ENCODE data around the gene TSPAN8. TPM values are rescaled to one million over a fixed set of nuclear protein-coding genes. Genes with fewer than 3 reads are reported as not detected.

Gene TSPAN8
- total RNA-seq, 1 donor from 2014 or later = 0.42 TPM

DNA sequence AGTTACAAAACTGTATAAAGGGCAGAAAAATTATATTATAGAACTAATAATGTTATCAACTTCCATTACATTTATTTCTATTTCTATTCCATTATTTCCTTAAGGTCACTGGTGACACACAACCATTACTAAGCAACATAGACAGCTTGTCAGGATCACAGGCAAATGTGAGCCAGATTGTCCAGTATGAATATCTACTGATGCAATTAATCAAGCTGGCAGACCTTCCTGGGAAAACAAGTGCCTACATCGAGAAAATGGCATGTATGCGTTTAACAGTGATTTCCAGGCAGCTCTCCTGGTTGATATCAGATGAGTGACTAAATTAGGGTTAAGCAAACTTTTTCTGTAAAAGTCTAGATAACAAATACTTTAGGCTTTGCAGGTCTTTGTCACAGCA, 36.9 kb upstream of the TSPAN8 start:
- Histone ChIP-seq H3K27me3 (ENCODE audit: control insufficient read depth, insufficient read depth, low read length) (no peaks in the 10 kb centered on the region), H3K4me3 (ENCODE audit: low read depth, low read length) (no peak overlapping the region), H3K36me3 (ENCODE audit: control insufficient read depth, insufficient read depth, low read length) (no peaks in the 10 kb centered on the region)
- DNase-seq (ENCODE audit: low read depth) = no peak
- TF ChIP-seq, protein P1, sequence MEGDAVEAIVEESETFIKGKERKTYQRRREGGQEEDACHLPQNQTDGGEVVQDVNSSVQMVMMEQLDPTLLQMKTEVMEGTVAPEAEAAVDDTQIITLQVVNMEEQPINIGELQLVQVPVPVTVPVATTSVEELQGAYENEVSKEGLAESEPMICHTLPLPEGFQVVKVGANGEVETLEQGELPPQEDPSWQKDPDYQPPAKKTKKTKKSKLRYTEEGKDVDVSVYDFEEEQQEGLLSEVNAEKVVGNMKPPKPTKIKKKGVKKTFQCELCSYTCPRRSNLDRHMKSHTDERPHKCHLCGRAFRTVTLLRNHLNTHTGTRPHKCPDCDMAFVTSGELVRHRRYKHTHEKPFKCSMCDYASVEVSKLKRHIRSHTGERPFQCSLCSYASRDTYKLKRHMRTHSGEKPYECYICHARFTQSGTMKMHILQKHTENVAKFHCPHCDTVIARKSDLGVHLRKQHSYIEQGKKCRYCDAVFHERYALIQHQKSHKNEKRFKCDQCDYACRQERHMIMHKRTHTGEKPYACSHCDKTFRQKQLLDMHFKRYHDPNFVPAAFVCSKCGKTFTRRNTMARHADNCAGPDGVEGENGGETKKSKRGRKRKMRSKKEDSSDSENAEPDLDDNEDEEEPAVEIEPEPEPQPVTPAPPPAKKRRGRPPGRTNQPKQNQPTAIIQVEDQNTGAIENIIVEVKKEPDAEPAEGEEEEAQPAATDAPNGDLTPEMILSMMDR (IDR thresholded peaks at IDR 0.05; ENCODE audit: insufficient read depth, low read length, poor library complexity, severe bottlenecking) = no peak

DNA sequence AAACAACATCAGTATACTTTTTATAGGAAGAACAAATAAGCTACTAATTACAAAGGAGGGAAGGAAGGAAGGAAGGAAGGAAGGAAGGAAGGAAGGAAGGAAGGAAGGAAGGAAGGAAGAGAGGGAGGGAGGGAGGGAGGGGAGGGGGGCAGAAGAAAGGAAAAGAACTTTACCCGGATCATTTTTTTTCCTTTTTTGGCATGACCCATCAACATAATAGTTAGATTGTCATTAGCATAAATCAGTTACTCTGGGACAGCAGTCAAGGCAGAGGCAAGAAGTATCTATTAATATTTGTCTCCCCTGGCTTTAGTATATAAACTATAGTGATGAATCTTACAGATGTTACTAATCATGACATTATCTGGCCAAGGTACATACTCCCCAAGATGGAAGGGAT, 35.2 kb upstream of the TSPAN8 start:
- DNase-seq (ENCODE audit: low read depth) = no peak
- TF ChIP-seq, protein P1 (IDR thresholded peaks at IDR 0.05; ENCODE audit: insufficient read depth, low read length, poor library complexity, severe bottlenecking) = no peak
- Histone ChIP-seq H3K27me3 (ENCODE audit: control insufficient read depth, insufficient read depth, low read length) (no peaks in the 10 kb centered on the region), H3K36me3 (ENCODE audit: control insufficient read depth, insufficient read depth, low read length) (no peaks in the 10 kb centered on the region), H3K4me3 (ENCODE audit: low read depth, low read length) (no peak overlapping the region)

DNA sequence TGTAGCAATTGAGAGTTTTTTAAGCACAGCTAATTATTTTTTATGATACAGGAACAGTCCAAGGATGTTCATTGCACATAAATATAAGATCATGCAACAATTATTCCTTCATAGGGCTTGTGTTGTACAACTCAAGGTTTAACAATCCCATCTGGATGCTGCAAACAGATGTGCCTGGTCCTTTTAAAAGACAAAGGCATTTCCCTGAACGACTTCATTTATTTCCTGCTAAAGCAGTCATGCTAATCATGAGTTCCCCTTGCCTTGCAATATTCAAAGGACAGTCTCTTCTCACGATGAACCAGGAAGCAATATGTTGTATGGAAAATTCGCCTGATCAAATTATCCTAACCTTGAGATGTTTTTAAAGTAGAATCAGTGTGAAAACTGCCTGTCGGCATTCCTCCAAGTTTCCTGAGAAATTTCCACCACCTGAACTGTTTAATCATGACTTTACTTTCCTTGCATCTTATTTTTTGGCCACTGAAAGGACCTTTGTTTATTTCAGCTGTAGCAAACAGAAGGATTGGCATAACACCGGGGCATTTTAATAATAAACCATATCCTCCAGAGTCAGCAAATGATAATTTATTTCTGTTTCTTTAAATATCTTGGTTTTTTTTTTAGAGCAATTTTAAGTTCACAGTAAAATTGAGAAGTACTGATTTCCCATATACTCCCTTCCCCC, 33.9 kb upstream of the TSPAN8 start:
- Histone ChIP-seq H3K4me3 (ENCODE audit: low read depth, low read length) (no peak overlapping the region), H3K36me3 (ENCODE audit: control insufficient read depth, insufficient read depth, low read length) (no peaks in the 10 kb centered on the region), H3K27me3 (ENCODE audit: control insufficient read depth, insufficient read depth, low read length) (no peaks in the 10 kb centered on the region)
- TF ChIP-seq, protein P1 (IDR thresholded peaks at IDR 0.05; ENCODE audit: insufficient read depth, low read length, poor library complexity, severe bottlenecking) = no peak
- DNase-seq (ENCODE audit: low read depth) = no peak

DNA sequence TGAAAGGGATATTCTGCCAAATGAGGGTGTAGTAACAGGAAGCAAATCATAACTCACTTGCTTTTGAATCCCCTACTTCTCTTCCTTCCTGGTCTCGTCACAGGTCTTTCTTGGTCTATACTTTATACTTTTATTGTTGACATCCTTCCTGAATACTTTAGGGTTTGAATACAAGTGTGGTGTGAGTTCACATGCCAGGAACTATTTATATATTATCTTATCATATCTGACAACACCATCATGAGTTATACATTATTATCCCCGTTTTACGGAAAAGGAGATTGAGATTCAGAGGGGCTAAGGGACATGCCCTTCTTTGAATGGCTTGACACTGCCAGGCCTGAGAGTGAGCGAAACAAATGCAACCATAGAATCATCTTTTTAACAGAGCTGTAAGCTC, 33.0 kb upstream of the TSPAN8 start:
- Histone ChIP-seq H3K27me3 (ENCODE audit: control insufficient read depth, insufficient read depth, low read length) (no peaks in the 10 kb centered on the region), H3K36me3 (ENCODE audit: control insufficient read depth, insufficient read depth, low read length) (no peaks in the 10 kb centered on the region), H3K4me3 (ENCODE audit: low read depth, low read length) (no peak overlapping the region)
- TF ChIP-seq, protein P1 (IDR thresholded peaks at IDR 0.05; ENCODE audit: insufficient read depth, low read length, poor library complexity, severe bottlenecking) = no peak
- no peak for DNase-seq (ENCODE audit: low read depth)

DNA sequence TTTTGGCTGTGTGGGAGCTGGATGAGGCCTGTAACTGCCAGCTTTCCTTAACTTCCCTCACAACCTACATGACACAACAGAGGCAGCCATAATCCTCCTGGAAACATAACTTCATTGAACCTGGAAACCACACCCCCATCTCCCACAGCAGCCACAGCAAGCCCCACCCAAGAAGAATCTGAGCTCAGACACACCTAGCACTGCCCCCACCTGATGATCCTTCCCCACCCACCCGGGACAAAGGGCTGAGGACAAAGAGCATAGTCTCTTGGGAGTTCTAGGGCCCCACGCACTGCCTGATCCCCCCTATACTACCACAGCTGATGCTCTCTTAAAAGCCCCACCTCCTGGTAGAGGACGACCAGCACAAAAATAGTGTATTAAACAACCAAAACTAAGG, 29.6 kb upstream of the TSPAN8 start:
- Histone ChIP-seq H3K36me3 (ENCODE audit: control insufficient read depth, insufficient read depth, low read length) (no peaks in the 10 kb centered on the region), H3K27me3 (ENCODE audit: control insufficient read depth, insufficient read depth, low read length) (no peaks in the 10 kb centered on the region), H3K4me3 (ENCODE audit: low read depth, low read length) (no peak overlapping the region)
- TF ChIP-seq, protein P1 (IDR thresholded peaks at IDR 0.05; ENCODE audit: insufficient read depth, low read length, poor library complexity, severe bottlenecking) = no peak
- DNase-seq (ENCODE audit: low read depth) = no peak

Measured in kidney epithelial cell (primary cell).